Heart right ventricle (tissue), 16 donors: ENCODE measurements around the gene SLC25A34. TPM values are rescaled to one million over a fixed set of nuclear protein-coding genes. Genes with fewer than 3 reads are reported as not detected.
A peak's percentile ranks its signal among the peaks of the same experiment; 100 is the strongest.

Experiments used
- ATAC-seq, 8 donors: fragments of 200-7000 bp; cut with Tn5 transposase; one replicate each; pipeline ENCODE4 v1.9.1; 2020; ENCODE audit warnings: mild to moderate bottlenecking in 8 of 8, moderate library complexity in 8 of 8, moderate number of reproducible peaks in 1 of 8
- DNase-seq, 2 donors: peaks; one replicate each; pipeline ENCODE4 v3.0.0-alpha.2; 2020
- H3K27ac ChIP-seq, 10 donors: fragments of 200-600 bp; sonication (generic) in 2 of 10; one replicate each; pipeline versions ENCODE4 v1.5.0 to v1.8.0; 2020 to 2022; ENCODE audit warnings: mild to moderate bottlenecking in 3 of 10
- H3K27me3 ChIP-seq, 7 donors: fragments of 200-600 bp; one replicate each; pipeline ENCODE4 v1.8.0; 2021 to 2022; ENCODE audit warnings: mild to moderate bottlenecking in 2 of 7
- H3K36me3 ChIP-seq, 9 donors: fragments of 200-600 bp; sonication (generic) in 1 of 9; one replicate each; pipeline versions ENCODE4 v1.5.0 to v1.8.0; 2020 to 2022; ENCODE audit warnings: mild to moderate bottlenecking in 2 of 9
- H3K4me1 ChIP-seq, 9 donors: fragments of 200-600 bp; sonication (generic) in 1 of 9; one replicate each; pipeline versions ENCODE4 v1.5.0 to v1.8.0; 2020 to 2022; ENCODE audit warnings: mild to moderate bottlenecking in 4 of 9
- H3K4me3 ChIP-seq, 10 donors: fragments of 200-600 bp; sonication (generic) in 2 of 10; one replicate each; pipeline versions ENCODE4 v1.5.0 to v1.8.0; 2020 to 2022; ENCODE audit warnings: mild to moderate bottlenecking in 7 of 10, moderate library complexity in 2 of 10
- H3K9me3 ChIP-seq, 11 donors: fragments of 200-600 bp in 10 of 11; sonication (generic) in 2 of 11; one replicate each; pipeline versions ENCODE4 v1.5.0 to v1.8.0; 2013 to 2022; ENCODE audit warnings: mild to moderate bottlenecking in 2 of 11, control low read depth in 1 of 11, moderate library complexity in 1 of 11
- WGBS, 2 donors: extraction: QIAGEN DNeasy Blood & Tissue Kit; methylation state at CpG; one replicate each; pipeline ENCODE4 v1.1.7; 2013; ENCODE audit warnings: inconsistent platforms in 1 of 2; 5-methylcytosine and 5-hydroxymethylcytosine counted together
- intact Hi-C, 10 donors: fragments of 100-400 bp; cut with DNase I; formaldehyde crosslinking; loops; one replicate each; pipeline versions ENCODE4 v1.11.1 to v1.14.2; 2022
- long read RNA-seq, 3 donors: library from polyadenylated mRNA; unstranded; transcript quantifications; one replicate each; pipeline ENCODE4 v2.0.0, GENCODE V29; 2020 to 2021
- polyA plus RNA-seq, 2 donors: library from polyadenylated mRNA; stranded (reverse); fragments of 200-250 nt; gene quantifications; one replicate each; pipeline ENCODE4 v1.2.3, GENCODE V29; 2013
- total RNA-seq, 10 donors: library from RNA; stranded (reverse); fragmentation: NEBNext Ultra II Directional in 3 of 10; extraction: Animal tissue kit (Norgen Biotek cat#: 25700) in 3 of 10; gene quantifications; one replicate each; pipeline versions ENCODE4 v1.2.1 to v1.2.4, GENCODE V29; 2021 to 2023
- TF ChIP-seq, protein P1 (sequence below), 9 donors: fragments of 200-600 bp; sonication (generic) in 2 of 9; IDR thresholded peaks; one replicate each; pipeline versions ENCODE4 v1.5.0 to v1.8.0; 2021 to 2022; ENCODE audit warnings: antibody characterized with exemption in 9 of 9, mild to moderate bottlenecking in 5 of 9, moderate library complexity in 1 of 9
- donor health status: Arrhythmogenic right ventricular cardiomyopathy.
- donor health status: ischemic (EF 13 %, LVEDD 7.1; RV severe dilation, severe dysfunction).
- donor health status: healthy with polysubstance abuse.
- donor health status: DM: no; HTN: yes; CAD: no.
- donor health status: DM: no; HTN: no; CAD: no.
- donor health status: ischemic (EF 25% LVEDD 6.9; RV normal size, moderate dysfunction).
- donor health status: ischemic (EF 25% LVEDD 5.7; RV mildly dilated, moderate dysfunction).
- donor health status: healthy.
- donor health status: DM: yes; HTN: yes; CAD: no.
- donor health status: Ischemic cardiomyopathy.
- donor health status: ischemic (EF 35%, LVEDD 5.7; RV mildly dilated, moderate dysfunction).
- donor health status: nonischemic (EF 11% LVEDD 7.7; RV severe dilation, severe dysfunction).
- donor health status: DM: yes; HTN: yes; CAD: no.
- donor health status: PGD.
- donor health status: ischemic (EF 29% LVEDD 5.4; RV normal size, mild dysfunction).
- donor health status: nonischemic (EF 23%, LVEDD 6.1; RV moderate dilation, normal function).

Gene SLC25A34
- total RNA-seq (10 to 100 TPM in 6 of 10 donors, 1 to 10 TPM in 4; 6.0 to 44.9 (median 13.6) TPM), polyA plus RNA-seq (10 to 100 TPM in 1 of 2 donors, 1 to 10 TPM in 1; 1.1 to 36.1 TPM)
- long read RNA-seq, donor 1, transcript SLC25A34-201 (5 exons, 2,986 nt): major isoform, 27 of 55 reads
- long read RNA-seq, donor 1, partial matches to known transcripts: 6 of 55 reads
- long read RNA-seq, donor 1, other reads (novel, unspliced or antisense): 21 of 55 reads
- long read RNA-seq, donor 2, transcript SLC25A34-201 (5 exons, 2,986 nt): major isoform, 51 of 101 reads
- long read RNA-seq, donor 2, partial matches to known transcripts: 18 of 101 reads
- long read RNA-seq, donor 2, other reads (novel, unspliced or antisense): 32 of 101 reads
- long read RNA-seq, donor 3, transcript SLC25A34-201 (5 exons, 2,986 nt): major isoform, 253 of 347 reads
- long read RNA-seq, donor 3, partial matches to known transcripts: 40 of 347 reads
- long read RNA-seq, donor 3, other reads (novel, unspliced or antisense): 54 of 347 reads

DNA sequence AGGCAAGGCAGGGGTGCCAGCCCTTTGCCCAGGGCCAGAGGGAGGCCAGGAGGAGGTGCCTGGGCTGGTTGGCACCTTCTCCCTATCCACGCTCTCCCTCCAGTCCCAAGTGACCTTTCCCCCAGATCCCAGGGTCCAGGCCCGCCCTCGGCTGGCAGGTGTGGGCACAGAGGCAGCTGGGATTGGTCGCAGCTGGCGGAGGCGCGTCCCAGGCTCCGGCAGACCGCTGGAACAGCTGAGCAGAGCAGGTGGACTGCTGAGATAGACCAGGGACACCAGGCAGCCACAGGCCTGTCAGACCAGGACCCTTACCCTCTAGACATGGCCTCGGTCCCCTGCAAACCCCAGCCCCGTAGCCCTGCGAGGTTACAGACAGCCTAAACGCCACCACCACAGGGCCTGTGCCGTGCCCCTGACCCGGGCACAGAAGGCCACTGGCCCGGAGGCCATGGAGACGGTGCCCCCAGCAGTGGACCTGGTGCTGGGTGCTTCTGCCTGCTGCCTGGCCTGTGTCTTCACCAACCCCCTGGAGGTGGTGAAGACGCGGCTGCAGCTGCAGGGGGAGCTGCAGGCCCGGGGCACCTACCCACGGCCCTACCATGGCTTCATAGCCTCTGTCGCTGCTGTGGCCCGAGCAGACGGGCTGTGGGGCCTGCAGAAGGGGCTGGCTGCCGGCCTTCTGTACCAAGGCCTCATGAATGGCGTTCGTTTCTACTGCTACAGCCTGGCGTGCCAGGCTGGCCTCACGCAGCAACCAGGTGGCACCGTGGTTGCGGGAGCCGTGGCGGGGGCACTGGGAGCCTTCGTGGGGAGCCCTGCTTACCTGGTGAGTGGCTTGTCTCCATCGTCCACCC is at the start of gene SLC25A34:
Gene SLC25A34, plus strand, starts transcription at position 221 of the 854 bp plus-strand sequence. Its CDS starts 228 bp downstream, at position 449.
- ATAC-seq (peak; percentile 73 to 92 (median 84)), DNase-seq (peak; percentile 79 to 83)
- 56 to 68% methylated on average over 35 of the region's 35 CpGs for WGBS, 2 donors
- TF ChIP-seq, protein P1, sequence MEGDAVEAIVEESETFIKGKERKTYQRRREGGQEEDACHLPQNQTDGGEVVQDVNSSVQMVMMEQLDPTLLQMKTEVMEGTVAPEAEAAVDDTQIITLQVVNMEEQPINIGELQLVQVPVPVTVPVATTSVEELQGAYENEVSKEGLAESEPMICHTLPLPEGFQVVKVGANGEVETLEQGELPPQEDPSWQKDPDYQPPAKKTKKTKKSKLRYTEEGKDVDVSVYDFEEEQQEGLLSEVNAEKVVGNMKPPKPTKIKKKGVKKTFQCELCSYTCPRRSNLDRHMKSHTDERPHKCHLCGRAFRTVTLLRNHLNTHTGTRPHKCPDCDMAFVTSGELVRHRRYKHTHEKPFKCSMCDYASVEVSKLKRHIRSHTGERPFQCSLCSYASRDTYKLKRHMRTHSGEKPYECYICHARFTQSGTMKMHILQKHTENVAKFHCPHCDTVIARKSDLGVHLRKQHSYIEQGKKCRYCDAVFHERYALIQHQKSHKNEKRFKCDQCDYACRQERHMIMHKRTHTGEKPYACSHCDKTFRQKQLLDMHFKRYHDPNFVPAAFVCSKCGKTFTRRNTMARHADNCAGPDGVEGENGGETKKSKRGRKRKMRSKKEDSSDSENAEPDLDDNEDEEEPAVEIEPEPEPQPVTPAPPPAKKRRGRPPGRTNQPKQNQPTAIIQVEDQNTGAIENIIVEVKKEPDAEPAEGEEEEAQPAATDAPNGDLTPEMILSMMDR (IDR thresholded peaks at IDR 0.05): no peak
- Histone ChIP-seq H3K4me3 (peak within 1 kb of the TSS in 9 of 10 donors; percentile 22 to 42 (median 30)), H3K36me3 (peaks cover 0 to 46% (median 29%) of the 10 kb centered on the region in 9 donors), H3K9me3 (no peaks in the 10 kb centered on the region), H3K27me3 (no peaks in the 10 kb centered on the region), H3K27ac (peak within 1 kb of the TSS; percentile 71 to 92 (median 86)), H3K4me1 (peaks cover 0 to 37% (median 21%) of the 10 kb centered on the region in 9 donors)
- intact Hi-C loops: loop anchor here in 1 of 10 donors (10.0 kb wide), 1 partner anchor 51 kb away; the partner anchor contains the start of gene PLEKHM2

DNA sequence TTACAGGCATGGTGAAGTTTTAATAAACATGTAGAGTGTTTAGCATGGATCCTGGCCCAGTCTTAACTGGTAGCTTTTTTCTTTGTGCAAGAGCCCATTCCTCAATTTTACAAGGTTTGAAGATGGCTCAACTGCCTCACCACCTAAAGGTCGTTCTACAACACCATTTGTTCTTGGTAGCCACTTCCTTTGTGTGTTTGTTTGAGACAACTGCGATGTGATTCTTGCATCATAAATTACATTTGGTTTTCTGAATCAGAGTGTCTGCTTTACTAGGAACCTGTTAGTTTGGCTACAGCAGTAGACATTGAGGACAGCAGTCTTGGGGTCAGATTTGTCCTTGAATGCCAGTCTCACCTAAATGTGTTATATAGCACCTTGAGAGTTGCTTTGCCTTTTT is 48.6 kb upstream of the SLC25A34 start:
- TF ChIP-seq, protein P1 (IDR thresholded peaks at IDR 0.05): no peak
- Histone ChIP-seq H3K9me3 (no peaks in the 10 kb centered on the region), H3K4me3 (no peak overlapping the region), H3K27me3 (no peaks in the 10 kb centered on the region), H3K4me1 (peaks cover 13 to 66% (median 51%) of the 10 kb centered on the region in 9 donors), H3K27ac (peak overlapping the region in 1 of 10 donors; percentile 36), H3K36me3 (peaks cover 0 to 17% (median 0%) of the 10 kb centered on the region in 9 donors)
- ATAC-seq (no peak), DNase-seq (no peak)
- intact Hi-C loops: loop anchor here in 1 of 10 donors (10.0 kb wide), 1 partner anchor 47 kb away; the partner anchor contains the start of gene SLC25A34
- WGBS, 2 donors: 85 to 87% methylated on average over 2 of the region's 2 CpGs

DNA sequence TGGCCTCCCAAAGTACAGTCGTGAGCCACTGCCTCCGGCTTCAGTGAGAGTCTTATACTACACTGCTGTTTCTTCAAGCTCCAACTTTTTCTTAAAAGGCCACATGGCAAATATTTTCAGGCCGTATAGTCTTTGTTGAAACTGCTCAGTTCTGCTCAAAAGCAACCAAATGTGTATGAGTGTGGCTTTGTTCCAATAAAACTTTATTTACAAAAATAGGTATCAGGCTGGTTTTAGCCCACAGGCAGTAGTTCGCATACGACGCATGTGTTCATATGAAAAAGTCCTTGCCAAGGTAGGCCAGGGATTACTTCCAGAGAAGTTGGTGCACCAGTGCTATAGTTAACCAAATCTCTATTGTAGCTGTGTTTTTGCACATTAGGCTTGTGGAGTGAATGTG is 45.7 kb upstream of the SLC25A34 start:
- H3K27me3 ChIP-seq: no peaks in the 10 kb centered on the region
- no peak overlapping the region for H3K4me3 ChIP-seq
- WGBS, 2 donors: 94% methylated on average over 6 of the region's 6 CpGs
- DNase-seq (no peak), ATAC-seq (no peak)
- TF ChIP-seq, protein P1 (IDR thresholded peaks at IDR 0.05): no peak
- intact Hi-C loops: loop anchor here in 1 of 10 donors (10.0 kb wide), 1 partner anchor 86 kb away; no protein-coding TSS in a partner anchor
- peaks cover 0 to 17% (median 0%) of the 10 kb centered on the region in 9 donors for H3K36me3 ChIP-seq
- no peaks in the 10 kb centered on the region for H3K9me3 ChIP-seq
- H3K27ac ChIP-seq: peak overlapping the region in 4 of 10 donors; percentile 18 to 83 (median 64)
- H3K4me1 ChIP-seq: peaks cover 15 to 72% (median 58%) of the 10 kb centered on the region in 9 donors
